GM21360 (cell line): ENCODE data around the gene CLDN12.
A peak's percentile ranks its signal among the peaks of the same experiment; 100 is the strongest.
"Not testable (repeated sequence)": the region's sequence is repeated elsewhere in the genome, so short reads cannot be mapped to it uniquely, and the experiment has no call there.

Source experiments
- ATAC-seq: cut with Tn5 transposase; IDR thresholded peaks from one replicate; pipeline ENCODE4 v1.9.1; 2021; ENCODE audit warnings: mild to moderate bottlenecking, moderate library complexity; ENCODE audit not compliant: unreplicated experiment

The CLDN12 gene

GRCh38 chr7:90430614-90431460 is 27.6 kb downstream of the CLDN12 start:
- no peak for ATAC-seq

- ATAC-seq, result no peak
Observed at GRCh38 chr7:90432752-90433151, 29.5 kb downstream of the CLDN12 start.

DNA sequence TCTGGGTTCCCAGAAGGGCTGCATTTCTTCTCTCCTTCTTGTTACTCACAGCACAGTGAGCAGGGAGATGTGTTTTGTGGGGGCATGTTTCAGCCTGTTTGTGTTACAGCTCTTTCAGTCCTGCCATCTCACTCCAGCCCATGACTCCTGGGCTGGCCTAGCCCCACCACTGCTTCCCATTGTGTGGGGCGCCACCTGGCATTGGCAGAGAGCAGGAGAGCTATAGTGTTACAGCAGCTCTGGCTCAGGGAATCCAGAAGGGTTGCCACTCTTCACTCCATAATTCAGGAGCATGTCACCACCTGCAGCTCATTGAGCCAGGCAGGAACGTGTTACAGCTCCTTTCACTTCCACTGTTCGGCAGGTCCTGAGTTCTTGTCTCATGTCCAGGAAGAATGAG is 30.0 kb downstream of the CLDN12 start:
- no peak for ATAC-seq

DNA sequence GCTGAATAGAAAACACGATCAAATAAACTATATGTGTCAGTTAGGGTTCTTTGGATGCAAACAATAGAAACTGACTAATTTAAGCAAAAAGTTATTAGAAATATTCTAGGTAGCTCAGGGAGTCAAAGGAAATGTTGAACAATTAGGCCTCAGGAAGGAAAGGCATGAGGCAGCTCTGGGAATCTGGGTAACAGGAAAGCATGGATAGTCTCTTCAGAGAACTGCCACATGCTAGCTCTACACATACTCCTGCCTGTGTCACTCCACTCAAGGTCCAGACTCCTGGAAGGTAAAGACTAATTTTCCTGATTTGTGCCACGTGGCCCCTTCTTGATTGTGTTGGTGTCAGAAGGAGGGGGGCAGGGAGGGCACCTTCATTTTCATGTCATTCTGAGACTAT is 42.4 kb downstream of the CLDN12 start:
- no peak for ATAC-seq

GRCh38 chr7:90446137-90446899 is 43.1 kb downstream of the CLDN12 start:
- ATAC-seq, result no peak

GRCh38 chr7:90453259-90453891 is 50.1 kb downstream of the CLDN12 start:
- ATAC-seq, result no peak

DNA sequence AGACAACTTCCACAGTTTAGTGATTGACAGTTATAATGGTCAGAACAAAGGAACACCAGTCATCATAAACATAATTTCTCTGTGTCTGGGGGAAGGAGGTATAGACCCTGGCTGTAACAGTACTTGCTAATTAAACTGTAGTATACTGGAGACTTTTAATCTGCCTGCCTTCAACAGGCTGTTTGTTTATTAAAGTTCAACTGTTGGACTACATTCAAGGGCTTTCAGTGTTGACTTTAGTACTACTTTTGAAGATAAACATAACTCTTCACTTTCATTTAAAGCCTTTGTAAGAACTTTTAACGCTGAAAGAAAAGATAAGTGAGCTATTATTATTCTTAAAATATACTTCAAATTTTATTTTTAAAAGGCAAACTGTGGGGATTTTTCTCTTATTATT is 50.7 kb downstream of the CLDN12 start:
- ATAC-seq, result no peak

DNA sequence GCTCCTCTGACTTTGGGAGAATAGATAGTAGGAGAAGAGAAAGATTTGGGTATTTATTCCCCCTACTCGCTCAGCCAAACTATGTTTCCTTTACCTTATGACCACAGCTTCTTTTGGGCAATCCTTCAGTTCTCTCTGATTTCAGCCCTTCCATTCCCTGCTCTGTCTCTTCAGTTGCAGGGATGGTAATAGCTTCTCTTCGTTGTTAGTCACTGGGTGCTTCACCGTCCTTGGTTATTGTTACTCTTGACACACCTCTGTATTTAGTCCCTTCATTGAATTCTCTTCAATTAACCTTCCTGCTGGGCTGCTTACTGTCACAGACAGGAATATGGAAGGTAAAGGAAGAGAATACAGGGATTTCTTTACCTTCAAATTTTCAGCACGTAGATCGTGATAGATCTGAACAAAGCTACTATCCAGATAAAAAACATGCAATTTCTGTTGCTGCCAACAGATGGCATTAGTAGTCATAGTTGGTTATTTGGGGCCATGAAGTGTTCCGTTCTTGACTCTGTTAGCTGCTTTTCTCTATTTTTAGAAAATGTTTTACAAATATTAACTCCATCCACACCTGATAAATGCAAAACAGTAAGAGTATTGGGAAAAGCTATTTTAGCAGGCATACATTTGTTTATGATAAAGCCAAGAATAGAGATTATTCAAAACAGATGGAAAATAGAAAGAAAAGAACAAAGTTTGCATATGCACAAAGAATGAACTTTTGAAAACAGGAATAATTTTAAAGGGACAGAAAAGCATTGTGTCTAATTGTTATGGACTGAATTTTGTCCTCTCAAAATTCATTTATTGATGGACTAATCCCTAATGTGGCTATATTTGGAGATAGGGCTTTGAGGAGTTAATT is 52.1 kb downstream of the CLDN12 start:
- ATAC-seq, result peak; percentile 91

DNA sequence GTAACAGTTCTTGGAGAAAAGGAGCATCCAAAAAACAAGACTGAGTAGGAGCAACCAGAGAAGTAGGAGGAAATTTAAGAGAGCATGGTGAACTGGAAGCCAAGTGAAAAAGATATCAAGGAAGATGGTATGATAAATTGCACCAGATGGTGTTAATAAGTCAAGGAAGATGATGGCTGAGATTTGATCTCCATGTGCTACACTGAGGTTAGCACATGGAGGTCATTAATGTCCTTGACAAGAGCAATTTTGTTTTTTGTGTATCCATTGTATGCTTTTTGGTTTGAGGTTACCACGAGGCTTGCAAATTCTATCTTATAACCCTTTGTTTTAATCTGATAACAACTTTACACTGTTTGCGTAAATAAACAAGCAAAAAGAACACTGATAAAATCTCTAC is 54.8 kb downstream of the CLDN12 start:
- no peak for ATAC-seq

DNA sequence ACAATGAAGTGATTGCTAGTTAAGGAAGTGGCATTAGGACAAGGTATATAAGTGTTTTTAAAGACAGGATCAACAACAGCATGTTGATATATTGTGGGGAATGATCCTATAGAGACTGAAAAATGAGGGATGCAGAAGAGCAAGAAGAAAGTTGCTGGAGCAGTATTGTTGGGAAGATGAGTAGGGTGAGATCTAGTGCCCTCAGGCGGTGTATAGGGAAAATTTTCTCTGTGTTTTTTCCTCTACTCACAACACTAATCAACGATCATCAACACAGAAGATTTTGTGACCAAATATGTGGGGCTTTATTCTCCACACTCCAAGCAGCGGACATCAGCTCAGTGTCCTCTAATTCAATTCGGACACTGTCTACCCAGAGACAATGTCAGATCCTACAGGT is 56.6 kb downstream of the CLDN12 start:
- ATAC-seq, result no peak

GRCh38 chr7:90461219-90461618 is 58.0 kb downstream of the CLDN12 start:
- ATAC-seq, result no peak

DNA sequence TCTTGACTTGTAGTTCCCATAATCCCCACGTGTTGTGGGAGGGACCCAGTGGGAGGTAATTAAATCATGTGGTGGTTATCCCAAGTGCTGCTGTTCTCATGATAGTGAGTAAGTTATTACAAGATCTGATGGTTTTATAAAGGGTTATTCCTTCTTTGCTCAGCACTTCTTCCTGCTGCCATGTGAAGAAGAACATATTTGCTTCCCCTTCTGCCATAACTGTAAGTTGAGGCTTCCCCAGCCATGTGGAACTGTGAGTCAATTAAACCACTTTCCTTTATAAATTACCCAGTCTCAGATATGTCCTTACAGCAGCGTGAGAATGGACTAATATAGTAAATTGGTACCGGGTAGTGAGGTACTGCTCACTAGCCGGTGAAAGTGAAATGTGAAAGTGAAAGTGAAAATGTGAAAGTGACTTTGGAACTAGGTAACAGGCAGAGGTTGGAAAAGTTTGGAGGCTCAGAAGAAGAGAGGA is 59.9 kb downstream of the CLDN12 start:
- not testable (repeated sequence) for ATAC-seq
